Left ventricle myocardium inferior (tissue), 1 donor: ENCODE measurements around the gene BCO1. TPM values are rescaled to one million over a fixed set of nuclear protein-coding genes. Genes with fewer than 3 reads are reported as not detected.

Experiments
- DNase-seq: peaks from one replicate; pipeline ENCODE4 v3.0.0-alpha.2; 2020
- H3K27ac ChIP-seq: fragments of 200-600 bp; replicated peaks from 2 replicates; pipeline ENCODE4 v1.8.0; 2021
- H3K27me3 ChIP-seq: fragments of 200-600 bp; 2 replicates; pipeline ENCODE4 v1.8.0; 2021; ENCODE audit warnings: low read depth
- H3K36me3 ChIP-seq: fragments of 200-600 bp; 2 replicates; pipeline ENCODE4 v1.8.0; 2021
- H3K4me1 ChIP-seq: fragments of 200-600 bp; 2 replicates; pipeline ENCODE4 v1.8.0; 2021
- H3K4me3 ChIP-seq: fragments of 200-600 bp; 2 replicates; pipeline ENCODE4 v1.8.0; 2021; ENCODE audit warnings: mild to moderate bottlenecking, moderate library complexity
- H3K9me3 ChIP-seq: fragments of 200-600 bp; replicated peaks from 2 replicates; pipeline ENCODE4 v1.8.0; 2021
- CTCF ChIP-seq: fragments of 200-600 bp; IDR thresholded peaks from 2 replicates; pipeline ENCODE4 v1.8.0; 2021; ENCODE audit warnings: antibody characterized with exemption, mild to moderate bottlenecking, borderline replicate concordance
- intact Hi-C: fragments of 100-400 bp; cut with micrococcal nuclease; formaldehyde crosslinking; loops from one replicate; pipeline ENCODE4 v1.11.0; 2022
- total RNA-seq: library from RNA; stranded (reverse); fragmentation: NEBNext Ultra II Directional; extraction: Animal tissue kit (Norgen Biotek cat#: 25700); gene quantifications from one replicate; pipeline ENCODE4 v1.2.1, GENCODE V29; 2021
- donor health status: DM: no; HTN: yes; CAD: no; lungs with severe emphysema.

Gene BCO1
- total RNA-seq, 1 donor from 2014 or later = not detected

- Histone ChIP-seq H3K4me1 (peaks cover 17% of the 10 kb centered on the region), H3K9me3 (peaks cover 5% of the 10 kb centered on the region), H3K4me3 (no peak overlapping the region), H3K27ac (no peak overlapping the region), H3K36me3 (peaks cover 6% of the 10 kb centered on the region), H3K27me3 (no peaks in the 10 kb centered on the region)
- no peak for TF ChIP-seq CTCF
- DNase-seq = no peak
- intact Hi-C loops = no loop called here
Measured at GRCh38 chr16:81327447-81328196, 89.1 kb downstream of the BCO1 start.

- peaks cover 17% of the 10 kb centered on the region for H3K4me1 ChIP-seq
- H3K36me3 ChIP-seq = peaks cover 11% of the 10 kb centered on the region
- no peaks in the 10 kb centered on the region for H3K27me3 ChIP-seq
- DNase-seq = no peak
- no peak overlapping the region for H3K27ac ChIP-seq
- no peak for TF ChIP-seq CTCF
- H3K9me3 ChIP-seq = peaks cover 9% of the 10 kb centered on the region
- intact Hi-C loops = no loop called here
- H3K4me3 ChIP-seq = no peak overlapping the region
Measured at GRCh38 chr16:81329947-81330346, 91.5 kb downstream of the BCO1 start.

- Histone ChIP-seq H3K27ac (no peak overlapping the region), H3K4me3 (no peak overlapping the region), H3K36me3 (peaks cover 11% of the 10 kb centered on the region), H3K4me1 (peaks cover 17% of the 10 kb centered on the region), H3K9me3 (peaks cover 9% of the 10 kb centered on the region), H3K27me3 (no peaks in the 10 kb centered on the region)
- DNase-seq = no peak
- intact Hi-C loops = no loop called here
- no peak for TF ChIP-seq CTCF
Measured at GRCh38 chr16:81333356-81333755, 94.9 kb downstream of the BCO1 start.

- Histone ChIP-seq H3K9me3 (peaks cover 9% of the 10 kb centered on the region), H3K27ac (no peak overlapping the region), H3K4me3 (no peak overlapping the region), H3K27me3 (no peaks in the 10 kb centered on the region), H3K4me1 (no peaks in the 10 kb centered on the region), H3K36me3 (peaks cover 11% of the 10 kb centered on the region)
- DNase-seq = no peak
- no peak for TF ChIP-seq CTCF
- intact Hi-C loops = no loop called here
Measured at GRCh38 chr16:81335669-81336068, 97.2 kb downstream of the BCO1 start.

GRCh38 chr16:81337097-81337496 lies 98.6 kb downstream of the BCO1 start:
- peaks cover 9% of the 10 kb centered on the region for H3K9me3 ChIP-seq
- no peak for DNase-seq
- no peaks in the 10 kb centered on the region for H3K27me3 ChIP-seq
- intact Hi-C loops = no loop called here
- TF ChIP-seq CTCF = no peak
- H3K4me3 ChIP-seq = no peak overlapping the region
- H3K36me3 ChIP-seq = peaks cover 10% of the 10 kb centered on the region
- H3K27ac ChIP-seq = no peak overlapping the region
- H3K4me1 ChIP-seq = no peaks in the 10 kb centered on the region

Other genes starting within 250 kb of the BCO1 start
- 136 TPM for gene CMC2, start 231.8 kb upstream of the BCO1 start, total RNA-seq
- 7.9 TPM for gene CENPN, start 231.5 kb upstream of the BCO1 start, total RNA-seq
- 22.0 TPM for gene ATMIN, start 202.8 kb upstream of the BCO1 start, total RNA-seq
- gene C16orf46, start 161.5 kb upstream of the BCO1 start, total RNA-seq = 0.88 TPM
- 47.5 TPM for gene GCSH, start 142.3 kb upstream of the BCO1 start, total RNA-seq
- 9.0 TPM for gene GAN, start 76.3 kb downstream of the BCO1 start, total RNA-seq
- 11.2 TPM for gene CMIP, start 206.1 kb downstream of the BCO1 start, total RNA-seq